GM12878 (cell line): ENCODE data around the gene SLX4. TPM values are rescaled to one million over a fixed set of nuclear protein-coding genes. Genes with fewer than 3 reads are reported as not detected.

Source experiments
- ATAC-seq: fragments of 200-7000 bp; cut with Tn5 transposase; 3 replicates; pipeline ENCODE4 v1.9.1; 2020; ENCODE audit warnings: mild to moderate bottlenecking, moderate library complexity
- BruUV-seq: library from RNA; stranded (reverse); fragments of 400-500 nt; replicated peaks from 2 replicates; lab custom pipeline; 2021; lab: Mats Ljungman, UMichigan
- CTCF ChIA-PET: fragments of 300-600 bp; sonication (Branson Sonifier 250); formaldehyde crosslinking; extraction: SDS; loops from one replicate; lab custom pipeline; 2021; ENCODE audit warnings: inconsistent platforms; lab: Yijun Ruan, JAX
- POLR2A ChIA-PET: fragments of 350-600 bp; formaldehyde crosslinking; extraction: SDS; loops from one replicate; lab custom pipeline; 2021; ENCODE audit warnings: inconsistent platforms; lab: Charles Lee
- RAD21 ChIA-PET: fragments of 300-600 bp; sonication (Branson Sonifier 250); formaldehyde crosslinking; loops from one replicate; lab custom pipeline; 2023; ENCODE audit warnings: antibody characterized with exemption; ENCODE audit not compliant: unreplicated experiment; lab: Charles Lee
- SMC1A ChIA-PET: fragments of 300-600 bp; sonication (Branson Sonifier 250); formaldehyde crosslinking; loops from one replicate; lab custom pipeline; 2023; ENCODE audit not compliant: unreplicated experiment, uncharacterized antibody; lab: Charles Lee
- DNase-seq: peaks from one replicate; pipeline ENCODE4 v3.0.0-alpha.2; 2011; ENCODE audit warnings: low read depth, low spot score
- FAIRE-seq: peaks from 3 replicates; lab custom pipeline; 2011; peaks lifted over from hg19 to GRCh38; lab: Jason Lieb, UNC
- H2AFZ ChIP-seq: 2 replicates; pipeline ENCODE4 v1.6.0; 2011; ENCODE audit warnings: low read depth, low read length, control low read depth; ENCODE audit not compliant: control insufficient read depth
- H3K27ac ChIP-seq: 2 replicates; pipeline ENCODE4 v1.5.1; 2011; ENCODE audit warnings: control low read depth; ENCODE audit not compliant: control insufficient read depth, insufficient read depth
- H3K27me3 ChIP-seq, 2 experiments: replicated peaks in 1 of 2; 2 replicates each; pipeline versions ENCODE4 v1.6.0 to v1.6.1; 2011; ENCODE audit warnings: low read length in 1 of 2; ENCODE audit not compliant: control insufficient read depth in 2 of 2, insufficient read depth in 2 of 2
- H3K36me3 ChIP-seq, 2 experiments: 2 replicates each; pipeline ENCODE4 v1.5.1; 2011; ENCODE audit warnings: low read length in 1 of 2; ENCODE audit not compliant: control insufficient read depth in 2 of 2, insufficient read depth in 2 of 2
- H3K4me1 ChIP-seq: 2 replicates; pipeline ENCODE4 v1.6.1; 2011; ENCODE audit warnings: mild to moderate bottlenecking, low read length, moderate library complexity, mixed read lengths; ENCODE audit not compliant: control insufficient read depth, insufficient read depth
- H3K4me2 ChIP-seq: 2 replicates; pipeline ENCODE4 v1.6.0; 2011; ENCODE audit warnings: control low read depth; ENCODE audit not compliant: control insufficient read depth, insufficient read depth
- H3K4me3 ChIP-seq: fragments of 200-600 bp; sonication (generic); 2 replicates; pipeline ENCODE4 v1.5.1; 2016
- H3K79me2 ChIP-seq: 2 replicates; pipeline ENCODE4 v1.6.0; 2011; ENCODE audit warnings: low read length; ENCODE audit not compliant: control insufficient read depth, insufficient read depth
- H3K9ac ChIP-seq: 2 replicates; pipeline ENCODE4 v1.8.0; 2011; ENCODE audit warnings: low read length, control low read depth, mixed read lengths; ENCODE audit not compliant: control insufficient read depth, insufficient read depth
- H3K9me3 ChIP-seq: replicated peaks from 3 replicates; pipeline ENCODE4 v1.5.1; 2011; ENCODE audit warnings: mild to moderate bottlenecking, low read length; ENCODE audit not compliant: control insufficient read depth, insufficient read depth
- H4K20me1 ChIP-seq: 2 replicates; pipeline ENCODE4 v1.6.0; 2011; ENCODE audit not compliant: control insufficient read depth, insufficient read depth
- ASH2L ChIP-seq: fragments of 300-600, 200-600 bp; sonication (generic); IDR thresholded peaks from 2 replicates; pipeline ENCODE4 v1.6.1; 2017; ENCODE audit warnings: low read depth, mild to moderate bottlenecking, borderline replicate concordance
- BMI1 ChIP-seq: fragments of 450-650 bp; IDR thresholded peaks from 2 replicates; pipeline ENCODE4 v1.6.1; 2016; ENCODE audit warnings: mild to moderate bottlenecking, moderate library complexity, borderline replicate concordance
- CBFB ChIP-seq: IDR thresholded peaks from 2 replicates; pipeline ENCODE4 v1.6.1; 2016; ENCODE audit warnings: antibody characterized with exemption, low read depth
- CREB1 ChIP-seq: IDR thresholded peaks from 2 replicates; pipeline ENCODE4 v1.6.1; 2012; ENCODE audit warnings: low read depth, mild to moderate bottlenecking, inconsistent platforms
- DPF2 ChIP-seq: fragments of 450-650 bp; IDR thresholded peaks from 2 replicates; pipeline ENCODE4 v1.6.1; 2017; ENCODE audit warnings: mild to moderate bottlenecking
- HDAC6 ChIP-seq: fragments of 200-600 bp; sonication (generic); IDR thresholded peaks from one replicate; pipeline ENCODE4 v1.8.0; 2017; ENCODE audit warnings: antibody characterized with exemption; ENCODE audit not compliant: unreplicated experiment
- IRF3 ChIP-seq: fragments of 450-650 bp; IDR thresholded peaks from 2 replicates; pipeline ENCODE4 v1.6.1; 2014; ENCODE audit warnings: mild to moderate bottlenecking
- JUND ChIP-seq: IDR thresholded peaks from 2 replicates; pipeline ENCODE4 v1.6.1; 2012; ENCODE audit warnings: low read depth, mild to moderate bottlenecking, low read length, improper control_type of control experiment, moderate library complexity
- RELB ChIP-seq: fragments of 450-650 bp; IDR thresholded peaks from 2 replicates; pipeline ENCODE4 v1.6.1; 2017; ENCODE audit warnings: low read depth, mild to moderate bottlenecking, moderate library complexity
- SREBF1 ChIP-seq: IDR thresholded peaks from 2 replicates; pipeline ENCODE4 v1.6.1; 2012; ENCODE audit warnings: mild to moderate bottlenecking, low read length
- TAF1 ChIP-seq: IDR thresholded peaks from 2 replicates; pipeline ENCODE4 v1.6.1; 2011; ENCODE audit warnings: mild to moderate bottlenecking, low read depth, low read length, borderline replicate concordance
- ZNF274 ChIP-seq: IDR thresholded peaks from one replicate; pipeline ENCODE4 v1.8.0; 2011; ENCODE audit not compliant: insufficient read length, insufficient read depth
- WGBS: methylation state at CpG from one replicate; pipeline ENCODE4 v1.1.6; 2016; ENCODE audit warnings: low lambda C conversion rate; ENCODE audit not compliant: insufficient replicate concordance, insufficient coverage; ENCODE audit errors: missing lambda C conversion rate; 5-methylcytosine and 5-hydroxymethylcytosine counted together
- in situ Hi-C: fragments of 300-500 bp; cut with MboI; formaldehyde crosslinking; loops from 9 replicates; pipeline ENCODE4 v1.14.3; 2018; ENCODE audit warnings: mixed read lengths
- intact Hi-C: fragments of 100-400 bp; cut with micrococcal nuclease; formaldehyde crosslinking; loops from one replicate; pipeline ENCODE4 v1.14.2; 2022; ENCODE audit not compliant: unreplicated experiment
- polyA plus RNA-seq, 11 experiments: library from polyadenylated mRNA; depleted of rRNA in 4 of 11; unstranded in 6 of 11; stranded (reverse) in 5 of 11; fragments of >200 nt; fragmentation: Nextera tagmentation in 4 of 11; fragmentation: Illumina TruSeq in 1 of 11; extraction: Ambion mirVana in 4 of 11; extraction: Trizol in 1 of 11; gene quantifications; 1 replicate in 1 of 11; 2 replicates in 10 of 11; pipeline versions ENCODE4 v1.2.1 to v1.2.3, GENCODE V29; 2011 to 2016; ENCODE audit warnings: inconsistent platforms in 2 of 11, missing spikeins in 2 of 11, low read depth in 1 of 11
- total RNA-seq, 4 experiments: library from RNA; depleted of rRNA in 3 of 4; stranded (reverse); fragments of >200 nt in 3 of 4; fragmentation: Illumina TruSeq in 1 of 4; extraction: Trizol in 1 of 4; gene quantifications; 2 replicates each; pipeline versions ENCODE4 v1.2.1 to v1.2.3, GENCODE V29; 2013 to 2021

The SLX4 gene
- total and polyA plus RNA-seq, 10 of the 15 experiments (the other 5 are each of a cell fraction or from before 2014, with no cell fraction given) = 0.18 to 12.3 (median 4.8) TPM

- ChIA-PET RAD21 (interaction anchor here (0.6 kb wide), 1 partner anchor 474 kb away, joined by 4 read pairs; no protein-coding TSS in a partner anchor), POLR2A (interaction anchor here (0.6 kb wide), 2 partner anchors 14 to 18 kb away, joined by 3 read pairs; no protein-coding TSS in a partner anchor)
- Histone ChIP-seq H3K27ac (no peak overlapping the region), H3K9ac (no peak overlapping the region), H3K27me3 (no peaks in the 10 kb centered on the region)
- intact Hi-C loops = no loop called here
- WGBS = 70% methylated on average over 15 of the region's 15 CpGs
- TF ChIP-seq IRF3 = no peak
- no peak for TF ChIP-seq HDAC6
- no peak for TF ChIP-seq TAF1
- no peak for TF ChIP-seq BMI1
- no peak for TF ChIP-seq DPF2
- no peak for TF ChIP-seq ASH2L
- TF ChIP-seq JUND = no peak
- no peak for TF ChIP-seq ZNF274
- TF ChIP-seq CREB1 = no peak
- TF ChIP-seq SREBF1 = no peak
- TF ChIP-seq CBFB = no peak
- TF ChIP-seq RELB = no peak
- TF ChIP-seq, all 136 proteins: peak for 0
- no peaks in the 10 kb centered on the region for H3K9me3 ChIP-seq
- H2AFZ ChIP-seq = no peak overlapping the region
- H3K36me3 ChIP-seq = peaks cover 0 to 3% of the 10 kb centered on the region in 2 experiments; a peak in 2 of 4 replicates
- FAIRE-seq (no peak), ATAC-seq (no peak), DNase-seq (no peak)
- SMC1A ChIA-PET = interaction anchor here (0.8 kb wide), 1 partner anchor 36 kb away, joined by 3 read pairs; no protein-coding TSS in a partner anchor
- H4K20me1 ChIP-seq = no peaks in the 10 kb centered on the region
- H3K79me2 ChIP-seq = no peaks in the 10 kb centered on the region
- H3K4me2 ChIP-seq = no peak overlapping the region
- in situ Hi-C loops = no loop called here
- no peak overlapping the region for H3K4me3 ChIP-seq
- BruUV-seq = no TSS peak
- CTCF ChIA-PET = interaction anchor here (0.6 to 1.4 kb wide), 2 partner anchors 20 to 58 kb away, joined by 3 to 5 read pairs; no protein-coding TSS in a partner anchor
- no peaks in the 10 kb centered on the region for H3K4me1 ChIP-seq
Observed at GRCh38 chr16:3646348-3646920, 35.0 kb upstream of the SLX4 start.
